OCI-LY1 (cell line): ENCODE measurements around the gene TLR9.
A peak's percentile ranks its signal among the peaks of the same experiment; 100 is the strongest.

Source experiments
- H2AFZ ChIP-seq: fragments of 200-600 bp; sonication (generic), shearing (Covaris generic); 2 replicates; pipeline ENCODE4 v1.6.0; 2014; ENCODE audit warnings: antibody characterized with exemption, mild to moderate bottlenecking, low read length
- H3F3A ChIP-seq: fragments of 200-600 bp; sonication (generic), shearing (Covaris generic); 2 replicates; pipeline ENCODE4 v1.6.0; 2014; ENCODE audit warnings: mild to moderate bottlenecking, antibody characterized with exemption, low read length, moderate library complexity; ENCODE audit not compliant: insufficient read depth
- H3K27ac ChIP-seq: fragments of 200-600 bp; sonication (generic); 2 replicates; pipeline ENCODE4 v1.5.1; 2014; ENCODE audit warnings: low read length, mixed run types, mild to moderate bottlenecking, low read depth; ENCODE audit not compliant: poor library complexity, severe bottlenecking
- H3K27me3 ChIP-seq: fragments of 200-600 bp; sonication (generic); 2 replicates; pipeline ENCODE4 v1.6.0; 2014; ENCODE audit warnings: antibody characterized with exemption, mild to moderate bottlenecking, low read length, moderate library complexity; ENCODE audit not compliant: insufficient read depth
- H3K36me3 ChIP-seq: fragments of 200-600 bp; sonication (generic); 2 replicates; pipeline ENCODE4 v1.6.1; 2014; ENCODE audit warnings: mild to moderate bottlenecking, antibody characterized with exemption, low read length, moderate library complexity, mixed read lengths; ENCODE audit not compliant: insufficient read depth
- H3K4me1 ChIP-seq: fragments of 200-600 bp; sonication (generic); 2 replicates; pipeline ENCODE4 v1.5.1; 2014; ENCODE audit warnings: mild to moderate bottlenecking, low read length, moderate library complexity; ENCODE audit not compliant: insufficient read depth, severe bottlenecking
- H3K4me2 ChIP-seq: fragments of 200-600 bp; sonication (generic), shearing (Covaris generic); 2 replicates; pipeline ENCODE4 v1.6.1; 2014; ENCODE audit warnings: low read length
- H3K4me3 ChIP-seq: fragments of 200-600 bp; sonication (generic); 2 replicates; pipeline ENCODE4 v1.5.1; 2014; ENCODE audit warnings: low read length, low read depth, mild to moderate bottlenecking, mixed read lengths; ENCODE audit not compliant: poor library complexity, severe bottlenecking
- H3K79me2 ChIP-seq: fragments of 200-600 bp; shearing (Covaris generic); 2 replicates; pipeline ENCODE4 v1.6.1; 2016; ENCODE audit warnings: mixed run types, low read length, mixed read lengths; ENCODE audit not compliant: insufficient read depth
- H3K9ac ChIP-seq: fragments of 200-600 bp; sonication (generic), shearing (Covaris generic); 2 replicates; pipeline ENCODE4 v1.6.1; 2014; ENCODE audit warnings: mild to moderate bottlenecking, low read length, mixed read lengths
- H3K9me2 ChIP-seq: fragments of 200-600 bp; sonication (generic), shearing (Covaris generic); 2 replicates; pipeline ENCODE4 v1.6.1; 2014; ENCODE audit warnings: low read depth, mild to moderate bottlenecking, low read length, mixed read lengths
- H3K9me3 ChIP-seq: fragments of 200-600 bp; shearing (Covaris generic); 2 replicates; pipeline ENCODE4 v1.6.1; 2014; ENCODE audit warnings: low read length, mixed read lengths
- H4K20me1 ChIP-seq: fragments of 200-600 bp; sonication (generic), shearing (Covaris generic); 2 replicates; pipeline ENCODE4 v1.6.0; 2016; ENCODE audit warnings: mild to moderate bottlenecking, low read length; ENCODE audit not compliant: insufficient read depth
- EZH2 ChIP-seq: fragments of 200-600 bp; sonication (generic), shearing (Covaris generic); IDR thresholded peaks from 2 replicates; pipeline ENCODE4 v1.8.0; 2017; ENCODE audit warnings: borderline replicate concordance, mixed run types, mild to moderate bottlenecking, antibody characterized with exemption, low read length, moderate library complexity, mixed read lengths
- TF ChIP-seq, protein P1 (sequence below): fragments of 200-600 bp; sonication (generic), shearing (Covaris generic); IDR thresholded peaks from 2 replicates; pipeline ENCODE4 v1.5.1; 2017; ENCODE audit warnings: mild to moderate bottlenecking, antibody characterized with exemption, low read length, moderate library complexity, mixed read lengths

TLR9 gene

DNA sequence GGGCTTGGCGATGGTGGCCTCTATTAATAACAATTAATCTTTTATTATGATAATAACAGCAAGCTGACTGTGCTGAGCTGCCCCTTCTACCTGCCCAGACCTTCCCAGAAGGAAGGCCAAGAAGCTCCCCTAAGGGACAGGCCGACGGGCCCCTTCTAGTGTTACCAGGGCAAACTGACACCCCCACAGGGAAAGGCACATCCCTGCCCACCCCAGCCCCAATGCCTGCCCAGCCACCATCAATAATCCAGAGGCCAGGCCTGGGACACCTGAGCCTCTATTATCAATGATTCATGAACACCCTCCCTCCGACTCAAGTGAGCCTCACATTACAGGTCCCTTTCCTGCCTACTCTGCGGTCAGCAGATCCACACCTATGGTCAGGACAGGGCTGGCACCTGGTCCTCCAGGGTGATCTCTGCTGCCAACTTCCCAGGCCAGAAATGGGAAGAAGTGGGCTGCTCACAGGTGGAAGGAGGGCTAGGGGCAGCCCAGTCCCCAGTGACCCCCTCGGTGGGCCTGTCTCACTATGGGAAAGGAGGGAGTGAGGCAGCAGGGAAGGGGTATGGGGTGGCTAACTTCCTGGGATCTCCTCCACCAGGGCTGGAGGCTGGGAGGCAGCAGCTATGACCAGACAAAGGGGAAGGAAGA, 11.7 kb upstream of the TLR9 start:
- peaks cover 34% of the 10 kb centered on the region for H3K4me1 ChIP-seq
- no peaks in the 10 kb centered on the region for H3K27me3 ChIP-seq
- H3K9me2 ChIP-seq: no peaks in the 10 kb centered on the region
- peak overlapping the region; percentile 44 for H3K27ac ChIP-seq
- no peaks in the 10 kb centered on the region for H3F3A ChIP-seq
- H3K36me3 ChIP-seq: peaks cover 12% of the 10 kb centered on the region; the same call in 1 of the 2 replicates
- H3K79me2 ChIP-seq: peaks cover 8% of the 10 kb centered on the region
- no peaks in the 10 kb centered on the region for H4K20me1 ChIP-seq
- no peak overlapping the region for H2AFZ ChIP-seq
- H3K9me3 ChIP-seq: no peaks in the 10 kb centered on the region
- no peak for TF ChIP-seq EZH2
- TF ChIP-seq, protein P1, sequence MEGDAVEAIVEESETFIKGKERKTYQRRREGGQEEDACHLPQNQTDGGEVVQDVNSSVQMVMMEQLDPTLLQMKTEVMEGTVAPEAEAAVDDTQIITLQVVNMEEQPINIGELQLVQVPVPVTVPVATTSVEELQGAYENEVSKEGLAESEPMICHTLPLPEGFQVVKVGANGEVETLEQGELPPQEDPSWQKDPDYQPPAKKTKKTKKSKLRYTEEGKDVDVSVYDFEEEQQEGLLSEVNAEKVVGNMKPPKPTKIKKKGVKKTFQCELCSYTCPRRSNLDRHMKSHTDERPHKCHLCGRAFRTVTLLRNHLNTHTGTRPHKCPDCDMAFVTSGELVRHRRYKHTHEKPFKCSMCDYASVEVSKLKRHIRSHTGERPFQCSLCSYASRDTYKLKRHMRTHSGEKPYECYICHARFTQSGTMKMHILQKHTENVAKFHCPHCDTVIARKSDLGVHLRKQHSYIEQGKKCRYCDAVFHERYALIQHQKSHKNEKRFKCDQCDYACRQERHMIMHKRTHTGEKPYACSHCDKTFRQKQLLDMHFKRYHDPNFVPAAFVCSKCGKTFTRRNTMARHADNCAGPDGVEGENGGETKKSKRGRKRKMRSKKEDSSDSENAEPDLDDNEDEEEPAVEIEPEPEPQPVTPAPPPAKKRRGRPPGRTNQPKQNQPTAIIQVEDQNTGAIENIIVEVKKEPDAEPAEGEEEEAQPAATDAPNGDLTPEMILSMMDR: no peak
- peak overlapping the region; percentile 98; the same call in 1 of the 2 replicates for H3K4me2 ChIP-seq
- H3K4me3 ChIP-seq: peak overlapping the region; percentile 76
- H3K9ac ChIP-seq: peak overlapping the region; percentile 100; the same call in 1 of the 2 replicates

DNA sequence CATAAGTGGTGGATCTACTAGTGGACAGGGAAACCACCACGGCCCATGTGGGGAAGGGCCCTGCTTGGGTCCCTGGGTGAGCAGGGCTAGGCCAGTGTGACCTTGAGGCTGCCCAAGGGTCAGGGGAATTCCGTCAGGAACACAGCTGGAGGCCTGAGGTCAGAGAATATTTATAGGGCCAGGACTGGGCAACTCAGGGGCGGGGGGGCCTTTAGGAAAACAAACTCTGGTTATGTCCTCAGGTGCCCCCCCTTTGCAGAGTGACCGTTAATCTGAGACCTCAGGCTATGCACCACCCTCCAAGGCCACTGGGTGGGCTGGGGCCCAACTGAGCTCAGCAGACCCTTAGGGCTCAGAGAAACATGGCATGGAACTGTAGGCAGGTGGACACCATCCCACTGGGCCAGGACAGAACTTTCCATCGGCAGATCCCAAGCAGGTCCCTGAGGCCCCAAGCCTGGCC, 11.0 kb upstream of the TLR9 start:
- no peaks in the 10 kb centered on the region for H3F3A ChIP-seq
- no peak overlapping the region for H3K4me3 ChIP-seq
- H3K27ac ChIP-seq: no peak overlapping the region
- no peak overlapping the region for H3K4me2 ChIP-seq
- peaks cover 41% of the 10 kb centered on the region for H3K4me1 ChIP-seq
- no peak overlapping the region for H2AFZ ChIP-seq
- no peak for TF ChIP-seq EZH2
- TF ChIP-seq, protein P1: no peak
- H3K27me3 ChIP-seq: no peaks in the 10 kb centered on the region
- H4K20me1 ChIP-seq: no peaks in the 10 kb centered on the region
- no peaks in the 10 kb centered on the region for H3K9me2 ChIP-seq
- H3K79me2 ChIP-seq: peaks cover 8% of the 10 kb centered on the region
- H3K36me3 ChIP-seq: peaks cover 12% of the 10 kb centered on the region; the same call in 1 of the 2 replicates
- no peaks in the 10 kb centered on the region for H3K9me3 ChIP-seq
- H3K9ac ChIP-seq: no peak overlapping the region

DNA sequence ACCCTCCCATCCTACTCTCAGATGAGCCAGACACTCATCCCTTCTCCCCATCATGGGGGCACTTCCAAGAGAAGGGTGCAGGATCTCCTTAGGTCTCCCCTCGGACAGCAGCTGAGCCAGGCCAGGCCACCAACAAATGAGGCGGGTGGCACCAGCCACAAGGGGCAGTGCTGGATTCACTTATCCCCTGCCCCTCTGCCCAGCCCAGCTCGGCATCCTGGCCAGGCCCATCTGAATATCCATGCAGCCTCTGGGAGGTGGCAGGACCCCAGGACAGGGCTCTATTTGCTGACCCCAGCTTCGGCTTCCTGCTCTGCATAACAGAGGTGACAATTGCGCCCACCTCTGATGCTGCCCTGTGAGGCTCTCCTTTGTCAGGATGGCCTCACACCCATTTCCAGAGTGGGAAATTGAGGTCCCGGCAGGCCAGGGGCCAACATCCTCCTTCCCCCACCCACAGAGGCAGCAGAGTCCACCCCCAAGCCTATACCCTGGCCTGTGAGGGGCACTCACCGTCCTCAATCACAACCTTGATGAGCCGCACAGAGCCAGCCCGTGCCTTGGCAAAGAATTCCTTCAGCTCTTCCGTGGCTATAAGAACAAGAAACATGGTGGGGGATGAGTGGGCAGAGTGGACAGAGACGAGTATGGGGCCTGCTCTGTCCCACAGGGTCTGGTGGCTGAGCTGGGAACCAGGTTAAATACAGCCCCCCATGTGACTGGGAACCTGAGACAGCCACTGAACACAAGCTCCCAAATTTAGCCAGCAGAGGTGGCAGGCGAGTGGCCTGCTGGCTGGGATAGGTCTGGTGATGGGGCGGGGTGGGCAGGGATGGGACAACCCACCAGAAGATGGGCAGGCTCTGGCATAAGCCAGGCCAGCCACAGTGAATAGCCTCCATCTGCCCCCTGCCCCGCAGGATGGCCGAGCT, 9.3 kb upstream of the TLR9 start:
- H3K36me3 ChIP-seq: peaks cover 22% of the 10 kb centered on the region; the same call in 1 of the 2 replicates
- H3K27me3 ChIP-seq: no peaks in the 10 kb centered on the region
- no peak overlapping the region for H3K27ac ChIP-seq
- H3K9ac ChIP-seq: no peak overlapping the region
- H4K20me1 ChIP-seq: no peaks in the 10 kb centered on the region
- H3K4me1 ChIP-seq: peaks cover 32% of the 10 kb centered on the region
- H3K4me3 ChIP-seq: no peak overlapping the region
- H3K79me2 ChIP-seq: peaks cover 8% of the 10 kb centered on the region
- H3F3A ChIP-seq: no peaks in the 10 kb centered on the region
- TF ChIP-seq, protein P1: no peak
- no peak for TF ChIP-seq EZH2
- no peak overlapping the region for H3K4me2 ChIP-seq
- no peaks in the 10 kb centered on the region for H3K9me2 ChIP-seq
- no peak overlapping the region for H2AFZ ChIP-seq
- H3K9me3 ChIP-seq: no peaks in the 10 kb centered on the region
